ENCODE measurements around the gene PSMB10. TPM values are rescaled to one million over a fixed set of nuclear protein-coding genes. Genes with fewer than 3 reads are reported as not detected.

Gene PSMB10
- total and polyA plus RNA-seq, 2 experiments from 2014 or later: 26.7 to 53.2 TPM

- Histone ChIP-seq H3K4me3 (no peak overlapping the region), H3K9me3 (ENCODE audit: low read depth) (no peaks in the 10 kb centered on the region), H3K27ac (peak overlapping the region; percentile 47), H3K27me3 (no peaks in the 10 kb centered on the region), H3K4me1 (ENCODE audit: low read depth) (peaks cover 32% of the 10 kb centered on the region), H3K36me3 (peaks cover 7% of the 10 kb centered on the region)
- DNase-seq (ENCODE audit: low read depth in 1 of 2, low spot score in 1 of 2): no peak
- TF ChIP-seq CTCF (IDR thresholded peaks at IDR 0.05; ENCODE audit: low read depth, low read length): no peak
Measured at GRCh38 chr16:67924140-67924906, 12.3 kb downstream of the PSMB10 start.

- H3K27ac ChIP-seq: peak overlapping the region; percentile 47
- H3K4me3 ChIP-seq: no peak overlapping the region
- H3K4me1 ChIP-seq (ENCODE audit: low read depth): peaks cover 32% of the 10 kb centered on the region
- peaks cover 5% of the 10 kb centered on the region for H3K36me3 ChIP-seq
- peak in 1 of 2 donors; percentile 67 for DNase-seq (ENCODE audit: low read depth in 1 of 2, low spot score in 1 of 2)
- no peaks in the 10 kb centered on the region for H3K9me3 ChIP-seq (ENCODE audit: low read depth)
- no peaks in the 10 kb centered on the region for H3K27me3 ChIP-seq
- TF ChIP-seq CTCF (IDR thresholded peaks at IDR 0.05; ENCODE audit: low read depth, low read length): no peak
Measured at GRCh38 chr16:67923414-67924116, 13.1 kb downstream of the PSMB10 start.

DNA sequence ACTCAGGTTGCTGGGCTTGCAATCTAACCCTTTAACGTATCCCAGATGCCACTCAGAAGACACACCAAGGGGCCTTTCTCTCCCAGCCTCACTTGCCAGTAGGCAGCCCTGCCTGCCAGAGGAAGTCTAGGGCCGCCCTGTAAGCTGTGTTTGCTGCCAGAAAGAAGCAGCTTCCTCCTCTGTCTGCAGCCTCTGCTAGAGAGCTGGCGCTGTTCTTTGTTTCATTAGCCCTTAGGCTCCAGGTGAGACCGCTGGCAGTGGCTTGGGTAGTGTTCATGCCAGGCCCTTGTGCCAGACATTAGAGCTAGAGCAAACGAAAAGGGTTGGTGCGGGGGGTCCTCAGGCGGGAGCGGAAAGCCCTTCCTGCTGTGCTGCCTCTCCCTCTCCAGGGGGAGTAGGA, 13.9 kb downstream of the PSMB10 start:
- no peak overlapping the region for H3K27ac ChIP-seq
- peaks cover 38% of the 10 kb centered on the region for H3K4me1 ChIP-seq (ENCODE audit: low read depth)
- no peak for TF ChIP-seq CTCF (IDR thresholded peaks at IDR 0.05; ENCODE audit: low read depth, low read length)
- H3K4me3 ChIP-seq: no peak overlapping the region
- H3K27me3 ChIP-seq: no peaks in the 10 kb centered on the region
- DNase-seq (ENCODE audit: low read depth in 1 of 2, low spot score in 1 of 2): no peak
- H3K9me3 ChIP-seq (ENCODE audit: low read depth): no peaks in the 10 kb centered on the region
- peaks cover 4% of the 10 kb centered on the region for H3K36me3 ChIP-seq

DNA sequence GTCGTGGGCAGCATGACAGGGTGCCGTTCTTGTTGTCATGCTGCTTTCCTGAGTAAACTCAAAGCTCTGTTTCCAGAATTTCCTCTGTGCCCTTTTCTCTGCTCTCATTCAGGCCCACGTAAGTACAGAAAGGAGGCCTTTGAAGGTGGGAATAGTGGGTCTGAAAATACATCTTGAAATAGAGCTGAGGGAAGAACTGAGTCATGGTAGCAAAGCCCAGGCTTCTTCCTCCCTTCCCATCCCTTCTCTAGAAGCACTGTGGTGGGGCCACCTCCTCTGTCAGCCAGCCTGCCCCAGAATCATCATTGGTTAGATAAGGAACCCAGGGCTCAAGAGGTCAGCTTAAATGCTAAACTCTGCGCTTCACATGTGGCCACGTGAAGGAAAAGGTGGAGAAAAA, 14.4 kb downstream of the PSMB10 start:
- H3K27ac ChIP-seq: no peak overlapping the region
- TF ChIP-seq CTCF (IDR thresholded peaks at IDR 0.05; ENCODE audit: low read depth, low read length): no peak
- H3K9me3 ChIP-seq (ENCODE audit: low read depth): no peaks in the 10 kb centered on the region

DNA sequence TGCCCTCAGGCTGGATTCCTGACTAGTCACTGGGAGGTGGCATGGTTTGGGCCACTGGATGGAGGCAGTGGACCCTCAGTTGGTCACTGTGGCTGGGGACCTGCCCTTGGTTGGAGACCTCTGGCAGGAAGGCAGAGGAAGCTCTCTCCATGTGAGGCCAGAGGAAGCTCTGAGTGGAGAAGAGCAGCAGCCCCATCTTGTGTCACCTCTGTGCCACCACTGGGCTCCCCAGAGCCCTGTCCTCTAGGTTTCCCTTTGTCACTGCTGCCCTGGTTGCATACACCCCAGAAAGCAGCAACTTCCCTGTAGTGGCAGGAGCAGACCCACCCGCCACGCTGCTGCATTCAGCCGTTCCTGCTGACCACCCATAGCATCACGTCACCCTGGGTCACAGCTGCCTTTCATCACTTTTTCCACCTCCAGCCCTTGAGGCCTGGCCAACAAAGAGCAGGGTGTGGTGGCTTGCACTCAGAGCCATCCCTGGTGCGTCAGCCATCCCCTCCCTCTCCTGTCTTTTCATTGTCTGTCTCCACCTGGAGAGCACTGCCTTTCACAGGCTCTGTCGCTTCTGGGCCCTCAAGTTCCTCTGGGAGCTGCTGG, 16.9 kb downstream of the PSMB10 start:
- DNase-seq (ENCODE audit: low read depth in 1 of 2, low spot score in 1 of 2): no peak
- Histone ChIP-seq H3K36me3 (no peaks in the 10 kb centered on the region), H3K9me3 (ENCODE audit: low read depth) (no peaks in the 10 kb centered on the region), H3K4me3 (no peak overlapping the region), H3K4me1 (ENCODE audit: low read depth) (peaks cover 45% of the 10 kb centered on the region), H3K27ac (no peak overlapping the region), H3K27me3 (no peaks in the 10 kb centered on the region)
- TF ChIP-seq CTCF (IDR thresholded peaks at IDR 0.05; ENCODE audit: low read depth, low read length): no peak

More for the DNA sequence above, 14.4 kb downstream of the PSMB10 start:
- DNase-seq (ENCODE audit: low read depth in 1 of 2, low spot score in 1 of 2): no peak
- Histone ChIP-seq H3K36me3 (no peaks in the 10 kb centered on the region), H3K4me1 (ENCODE audit: low read depth) (peaks cover 43% of the 10 kb centered on the region), H3K4me3 (no peak overlapping the region), H3K27me3 (no peaks in the 10 kb centered on the region)
